ENCODE results near the gene ZMYM5.
"Not testable (repeated sequence)": the region's sequence is repeated elsewhere in the genome, so short reads cannot be mapped to it uniquely, and the experiment has no call there.

ZMYM5 gene

DNA sequence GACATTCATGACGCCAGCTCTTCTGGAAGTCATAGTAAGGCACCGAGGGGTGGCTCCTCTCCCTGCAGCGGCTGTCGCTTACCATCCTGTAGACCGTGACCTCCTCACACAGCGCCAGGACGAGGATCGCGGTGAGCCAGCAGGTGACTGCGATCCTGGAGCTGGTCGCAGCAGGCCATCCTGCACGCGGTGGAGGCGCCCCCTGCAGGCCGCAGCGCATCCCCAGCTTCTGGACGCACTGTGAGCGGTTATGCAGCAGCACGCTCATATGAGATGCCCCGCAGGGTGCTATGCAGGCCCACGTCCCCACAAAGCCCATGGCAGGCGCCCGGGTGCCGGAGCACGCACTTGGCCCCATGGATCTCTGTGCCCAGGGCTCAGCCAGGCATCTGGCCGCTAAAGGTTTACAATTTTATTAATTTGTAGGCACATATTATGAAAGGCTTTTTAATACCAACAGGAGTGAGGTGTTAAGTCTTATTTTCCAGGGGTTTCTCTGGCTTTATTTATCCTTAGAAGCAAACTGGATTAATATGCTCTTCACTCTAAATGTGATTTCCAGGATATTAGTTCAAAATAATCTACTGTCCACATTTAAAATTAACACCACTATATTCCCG is 45.1 kb downstream of the ZMYM5 start:
- peak; percentile 1 for DNase-seq (ENCODE audit: low read depth)

DNA sequence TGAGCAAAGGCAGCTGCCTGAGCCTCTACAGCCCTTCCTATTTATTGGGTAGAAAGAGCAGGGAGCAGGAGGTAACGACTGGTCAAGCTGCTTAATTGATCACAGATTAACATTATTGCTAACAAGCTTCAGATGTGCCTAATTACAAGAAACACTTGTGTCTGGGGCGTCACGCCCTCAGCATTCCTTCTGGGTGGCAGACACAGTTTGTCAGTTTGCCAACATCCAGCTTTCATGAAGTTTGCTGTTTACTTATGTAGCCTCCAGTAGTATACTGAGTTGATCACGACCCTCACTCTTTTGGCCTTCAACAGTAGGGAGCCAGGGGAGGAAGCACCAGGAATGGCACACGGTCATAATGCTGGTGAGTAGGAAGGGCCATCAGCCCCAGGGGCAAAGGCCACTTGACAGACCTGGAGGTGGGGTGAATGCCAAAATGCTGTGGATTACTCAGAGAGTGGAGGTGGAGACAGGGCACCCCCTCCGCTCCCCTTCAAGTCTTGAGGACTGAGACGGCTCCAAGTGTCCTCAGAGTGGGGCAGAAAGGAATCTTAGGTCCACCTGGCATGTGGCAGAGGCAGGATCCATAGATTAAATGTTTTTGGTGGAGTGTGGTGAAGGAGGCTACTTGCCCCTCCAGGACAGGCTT is 45.8 kb downstream of the ZMYM5 start:
- no peak for DNase-seq (ENCODE audit: low read depth)

DNA sequence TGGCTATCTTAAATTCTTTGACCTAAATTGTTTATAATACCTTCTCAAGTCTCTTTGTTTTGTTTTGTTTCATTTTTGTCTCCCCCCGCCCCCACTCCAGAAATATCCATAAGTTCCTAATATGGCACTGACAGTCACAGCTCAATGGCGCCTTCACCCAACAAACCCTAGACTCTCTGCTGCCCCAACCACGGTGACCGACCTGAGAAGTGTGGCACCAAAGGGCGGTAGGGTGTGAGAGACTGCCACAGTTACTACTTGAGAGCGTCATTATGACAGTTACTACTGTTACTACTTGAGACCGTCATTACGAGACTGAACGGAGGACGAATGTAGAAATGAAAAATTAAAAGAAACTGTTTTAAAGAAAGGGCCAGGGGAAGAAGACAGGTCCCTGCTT is 46.3 kb downstream of the ZMYM5 start:
- DNase-seq (ENCODE audit: low read depth): no peak

DNA sequence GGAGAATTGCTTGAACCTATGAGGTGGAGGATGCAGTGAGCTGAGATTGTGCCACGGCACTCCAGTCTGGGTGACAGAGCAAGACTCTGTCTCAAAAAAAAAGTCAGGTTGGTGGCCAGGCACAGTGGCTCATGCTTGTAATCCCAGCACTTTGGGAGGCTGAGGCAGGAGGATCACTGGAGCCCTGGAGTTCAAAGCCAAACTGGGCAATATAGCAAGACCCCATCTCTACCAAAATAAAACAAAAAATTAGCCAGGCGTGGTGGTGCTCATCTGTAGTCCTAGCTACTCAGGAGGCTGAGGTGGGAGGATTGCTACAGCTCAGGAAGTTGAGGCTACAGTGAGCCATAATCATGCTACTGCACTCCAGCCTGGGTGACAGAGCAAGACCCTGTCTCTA is 47.6 kb downstream of the ZMYM5 start:
- not testable (repeated sequence) for DNase-seq (ENCODE audit: low read depth)

DNA sequence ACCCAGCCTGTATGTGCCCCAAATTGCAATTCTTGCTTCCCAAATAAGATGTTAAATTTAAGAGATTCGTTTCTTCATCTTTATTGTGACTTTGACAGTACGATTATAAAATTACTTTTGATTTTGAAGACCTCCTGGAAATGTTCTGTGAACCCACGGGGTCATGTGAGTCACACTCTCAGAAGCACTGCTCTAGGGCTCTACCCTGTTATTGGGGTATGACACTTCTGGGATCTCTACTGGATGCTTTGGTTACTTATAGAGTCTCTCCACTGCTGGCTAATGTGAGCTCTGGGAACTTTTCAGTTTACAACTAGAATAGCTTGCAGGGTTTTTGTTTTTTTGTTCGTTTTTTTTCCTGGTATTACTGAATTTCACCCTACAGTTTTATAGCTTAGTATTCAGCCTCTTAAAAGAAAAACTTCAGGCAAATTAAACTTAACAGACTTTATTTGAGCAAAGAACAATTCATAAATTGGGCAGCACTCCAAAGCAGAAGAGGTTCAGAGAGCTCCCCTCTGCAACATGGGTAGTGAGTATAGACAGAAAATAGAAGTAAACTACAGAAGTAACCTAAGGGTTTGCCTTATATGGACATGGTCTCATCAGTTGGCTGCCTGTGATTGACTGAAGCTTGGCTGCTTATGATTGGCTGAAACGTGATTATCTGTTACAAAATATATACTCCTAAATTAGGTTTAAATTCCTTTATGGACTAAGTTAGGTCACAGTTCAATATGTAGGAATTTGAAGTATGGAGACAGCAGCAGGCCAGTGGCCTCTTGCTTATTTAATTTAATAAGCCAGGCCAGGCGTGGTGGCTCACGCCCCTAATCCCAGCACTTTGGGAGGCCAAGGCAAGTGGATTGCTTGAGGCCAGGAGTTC is 52.2 kb downstream of the ZMYM5 start:
- DNase-seq (ENCODE audit: low read depth): no peak

DNA sequence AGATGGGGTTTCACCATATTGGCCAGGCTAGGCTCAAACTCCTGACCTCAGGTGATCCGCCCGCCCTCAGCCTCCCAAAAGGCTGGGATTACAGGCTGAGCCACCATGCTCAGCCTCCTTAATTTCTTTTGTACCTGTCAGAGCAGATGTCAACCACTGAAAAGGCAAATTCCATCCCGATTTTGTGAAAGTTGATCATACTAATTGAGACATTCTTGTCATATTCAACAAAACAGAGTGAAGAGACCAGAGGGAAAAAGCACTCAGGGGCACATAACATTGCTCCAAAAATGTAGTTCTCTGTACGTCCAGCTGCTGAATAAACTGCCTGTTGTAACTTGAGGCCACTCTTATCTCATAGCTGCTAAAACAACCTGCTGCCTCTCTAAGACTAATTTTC is 53.3 kb downstream of the ZMYM5 start:
- DNase-seq (ENCODE audit: low read depth): no peak

DNA sequence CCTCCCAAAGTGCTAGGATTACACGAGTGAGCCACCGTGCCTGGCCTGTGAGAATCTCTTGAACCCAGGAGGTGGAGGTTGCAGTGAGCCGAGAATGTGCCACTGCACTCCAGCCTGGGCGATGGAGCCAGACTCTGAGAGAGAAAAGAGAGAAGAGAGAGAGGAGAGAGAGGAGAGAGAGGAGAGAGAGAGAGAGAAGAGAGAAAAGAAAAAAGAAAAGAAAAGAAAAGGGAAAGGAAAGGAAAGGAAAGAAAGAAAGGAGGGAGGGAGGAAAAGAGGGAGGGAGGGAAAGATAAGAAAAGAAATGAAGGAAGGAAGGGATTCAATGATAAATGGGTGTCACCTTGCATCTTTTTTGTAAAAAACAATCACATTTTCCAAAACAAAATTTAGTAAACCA is 57.7 kb downstream of the ZMYM5 start:
- DNase-seq (ENCODE audit: low read depth): no peak

DNA sequence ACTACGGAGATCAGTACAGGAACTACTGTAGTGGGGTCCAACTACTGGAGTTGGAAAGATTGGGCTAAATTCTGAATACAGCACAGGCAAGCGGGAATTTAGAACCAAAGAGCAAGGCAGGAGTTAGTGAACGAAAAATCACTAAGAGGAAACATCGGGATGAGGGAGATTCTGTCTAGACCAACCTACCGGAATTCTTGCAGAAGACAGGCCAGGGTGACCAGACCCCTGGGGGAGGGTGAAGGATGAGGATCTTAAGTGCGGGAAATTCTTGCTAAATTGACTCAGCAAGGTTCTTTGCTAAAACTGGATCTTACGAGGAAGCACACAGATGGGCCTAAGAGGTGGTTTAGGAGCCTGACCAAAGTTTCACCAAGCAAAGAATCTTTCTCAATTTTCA is 67.5 kb downstream of the ZMYM5 start:
- DNase-seq (ENCODE audit: low read depth): no peak

DNA sequence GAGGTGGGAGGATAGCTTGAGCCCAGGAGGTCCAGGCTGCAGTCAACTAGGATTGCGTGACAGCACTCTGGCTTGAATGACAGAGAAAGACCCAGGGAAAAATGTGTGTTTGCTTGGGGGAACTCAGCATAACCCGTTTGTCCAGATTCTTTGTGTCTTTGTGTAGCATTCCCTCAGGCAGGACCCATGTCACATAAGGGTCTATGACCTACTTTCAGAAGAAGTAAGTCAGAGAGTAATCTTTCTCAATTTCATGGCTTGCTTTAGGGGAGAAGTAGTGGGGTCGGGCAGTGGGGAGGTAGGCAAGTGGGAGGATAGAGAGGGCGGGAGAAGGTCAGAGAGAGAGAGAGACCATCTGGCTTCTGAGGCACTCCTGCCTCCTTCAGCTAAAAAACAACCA is 68.8 kb downstream of the ZMYM5 start:
- DNase-seq (ENCODE audit: low read depth): no peak

DNA sequence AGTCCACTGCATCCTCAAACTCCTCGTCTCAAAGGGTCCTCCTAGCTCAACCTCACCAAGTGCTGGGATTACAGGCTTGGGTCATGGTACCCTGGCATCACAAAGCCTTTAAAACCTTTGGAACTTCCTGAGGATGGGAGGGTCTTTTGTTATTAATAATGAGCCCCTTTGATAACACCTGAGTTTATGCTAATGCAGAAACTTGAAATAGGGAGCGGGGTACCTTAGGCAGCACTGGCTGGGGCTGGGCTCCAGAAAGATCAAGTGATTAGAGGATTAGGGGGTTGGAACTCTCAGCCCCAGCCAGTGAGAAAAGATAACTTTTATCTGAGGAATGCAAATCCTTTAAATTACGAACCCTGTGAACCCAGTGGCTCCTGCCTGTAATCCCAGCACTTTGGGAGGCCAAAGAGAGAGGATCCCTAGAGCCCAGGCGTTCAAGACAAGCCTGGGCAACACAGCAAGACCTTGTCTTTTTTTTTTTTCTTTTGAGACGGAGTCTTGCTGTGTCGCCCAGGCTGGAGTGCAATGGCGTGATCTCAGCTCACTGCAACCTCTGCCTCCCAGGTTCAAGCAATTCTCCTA is 71.4 kb downstream of the ZMYM5 start:
- DNase-seq (ENCODE audit: low read depth): no peak

DNA sequence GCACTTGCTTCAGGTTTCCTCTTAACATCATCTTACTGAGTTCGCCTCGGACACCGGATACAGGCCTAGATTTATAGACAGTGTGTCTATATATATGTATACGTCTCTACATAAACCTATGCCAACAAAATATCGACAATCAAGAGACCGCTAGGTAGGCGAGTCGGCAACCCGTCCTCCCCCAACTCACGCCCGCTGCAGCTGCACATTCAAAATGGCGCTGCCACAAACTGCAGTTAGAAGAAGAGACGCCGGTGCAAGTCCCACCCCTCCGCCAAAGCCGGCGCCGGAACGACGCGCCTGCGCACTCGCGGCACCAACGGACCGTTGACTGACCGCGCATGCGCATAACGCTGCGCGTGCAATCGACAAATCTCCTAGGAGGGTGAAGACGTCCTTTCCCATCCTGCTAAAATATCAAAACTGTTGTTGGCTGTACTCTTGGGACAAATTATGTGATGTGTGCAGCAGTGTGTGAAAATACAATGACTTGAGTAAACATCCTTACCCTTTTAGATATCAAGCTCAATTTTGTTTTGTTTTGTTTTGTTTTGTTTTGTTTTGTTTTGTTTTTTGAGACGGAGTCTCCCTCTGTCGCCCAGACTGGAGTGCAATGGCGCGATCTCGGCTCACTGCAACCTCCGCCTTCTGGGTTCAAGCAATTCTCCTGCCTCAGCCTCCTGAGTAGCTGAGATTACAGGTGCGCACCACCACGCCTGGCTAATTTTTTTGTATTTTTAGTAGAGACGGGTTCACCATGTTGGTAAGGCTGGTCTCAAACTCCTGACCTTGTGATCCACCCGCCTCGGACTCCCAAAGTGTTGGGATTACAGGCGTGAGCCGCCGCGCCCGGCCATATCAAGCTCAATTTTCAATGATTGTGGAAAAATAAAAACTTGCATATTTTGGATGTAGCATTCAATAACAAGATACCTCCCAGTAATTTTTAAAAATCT is 80.4 kb downstream of the ZMYM5 start, which contains the start of gene PSPC1:
PSPC1 (minus strand) TSS at position 219 of the 956 bp plus-strand sequence; CDS start at position 31, 188 bp downstream.
- peak; percentile 93 for DNase-seq (ENCODE audit: low read depth)

DNA sequence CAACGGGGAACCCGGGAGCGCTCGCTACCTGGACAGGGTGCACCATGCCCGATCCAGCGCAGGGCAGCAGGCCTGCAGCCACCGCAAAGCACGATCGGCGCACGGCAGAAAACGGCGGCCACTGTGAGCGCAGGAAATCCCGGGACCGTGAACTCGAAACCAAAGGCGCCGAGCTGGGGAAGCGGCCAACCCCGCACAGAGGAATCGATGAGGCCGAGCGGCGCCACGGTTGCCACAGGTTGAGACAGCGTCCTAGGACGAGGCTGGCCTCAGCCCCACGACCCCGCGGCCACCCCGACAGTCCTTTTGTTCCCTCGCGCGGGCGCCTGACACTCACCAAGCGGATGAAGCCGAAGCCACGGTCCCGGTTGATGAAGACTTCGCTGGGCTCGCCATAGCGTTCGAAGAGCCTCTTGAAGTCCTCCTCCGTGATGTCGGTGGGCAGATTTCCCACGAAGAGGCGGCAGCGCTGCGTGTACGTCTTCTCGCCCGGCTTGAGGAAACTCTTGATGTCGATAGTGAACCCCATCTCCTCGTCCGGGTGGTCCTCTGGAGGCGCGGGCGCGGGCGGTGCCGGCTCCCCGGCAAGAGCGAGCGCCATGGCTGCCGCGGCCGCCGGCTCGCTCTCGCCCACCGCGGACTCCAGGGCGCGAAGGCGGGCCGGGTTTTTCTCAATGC is 81.3 kb downstream of the ZMYM5 start:
- peak; percentile 27 for DNase-seq (ENCODE audit: low read depth)

DNA sequence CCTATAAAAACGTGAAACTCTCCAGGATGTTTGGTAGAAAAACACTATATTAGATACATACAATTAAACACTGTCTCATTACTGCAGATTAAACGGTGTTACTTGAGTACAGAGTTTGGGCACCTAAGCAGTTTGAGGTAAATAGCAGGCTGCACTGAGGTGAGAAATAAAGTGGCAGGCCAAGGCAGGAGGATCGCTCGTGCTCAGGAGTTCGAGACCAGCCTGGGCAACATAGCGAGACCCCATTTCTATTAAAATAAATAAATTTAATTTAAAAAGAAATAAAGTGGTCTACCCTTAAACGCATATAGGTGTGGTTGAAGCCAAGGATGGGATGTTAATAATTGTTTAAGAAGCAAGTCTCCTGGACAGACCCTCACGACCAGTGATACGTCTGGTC is 81.9 kb downstream of the ZMYM5 start:
- no peak for DNase-seq (ENCODE audit: low read depth)

DNA sequence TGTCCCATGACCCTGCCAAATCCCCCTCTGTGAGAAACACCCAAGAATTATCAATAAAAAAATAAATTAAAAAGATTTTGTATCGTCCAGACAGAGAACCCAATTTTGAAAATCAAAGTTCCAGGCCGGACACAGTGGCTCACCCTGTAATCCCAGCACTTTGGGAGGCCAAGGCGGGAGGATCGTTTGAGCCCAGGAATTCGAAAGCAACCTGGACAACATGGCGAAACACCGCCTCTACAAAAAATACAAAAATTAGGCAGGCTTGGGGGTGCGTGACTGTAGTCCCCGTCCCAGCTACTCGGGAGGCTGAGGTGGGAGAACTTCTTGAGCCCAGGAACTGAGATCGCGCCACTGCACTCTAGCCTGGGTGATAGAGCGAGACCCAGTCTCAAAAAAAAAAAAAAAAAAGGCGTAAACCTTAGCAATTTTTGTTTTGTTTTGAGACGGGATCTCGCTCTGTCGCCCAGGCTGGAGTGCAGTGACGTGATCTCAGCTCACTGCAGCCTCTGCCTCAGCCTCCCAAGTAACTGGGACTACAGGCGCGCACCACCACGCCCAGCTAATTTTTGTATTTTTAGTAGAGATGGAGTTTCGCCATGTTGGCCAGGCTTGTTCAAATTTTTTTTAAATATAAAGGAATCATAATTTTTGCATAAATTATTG is 82.6 kb downstream of the ZMYM5 start:
- not testable (repeated sequence) for DNase-seq (ENCODE audit: low read depth)
